ENCODE results near the gene BEND2. TPM values are rescaled to one million over a fixed set of nuclear protein-coding genes. Genes with fewer than 3 reads are reported as not detected.

Gene BEND2
- total RNA-seq, 1 experiment from 2014 or later, result not detected

Other genes starting within 250 kb of the BEND2 start
- gene SCML2, start 133.8 kb upstream of the BEND2 start, total RNA-seq (2014; rRNA removed; shearing (Covaris generic)), result 4.4 and 10.7 TPM in 2 replicates
- 3.8 and 5.1 TPM in 2 replicates for gene CDKL5, start 204.7 kb upstream of the BEND2 start, total RNA-seq (2014; rRNA removed; shearing (Covaris generic))

Measured in SJSA1 (cell line).